HG03045 (cell line): ENCODE measurements around the gene UBE2E1.

Experiments used
- ATAC-seq: cut with Tn5 transposase; IDR thresholded peaks from one replicate; pipeline ENCODE4 v1.9.1; 2021; ENCODE audit warnings: mild to moderate bottlenecking, moderate library complexity; ENCODE audit not compliant: unreplicated experiment

Gene UBE2E1

GRCh38 chr3:23805633-23806533 lies at the start of gene UBE2E1:
Gene UBE2E1 (plus strand): TSS chr3:23805955. CDS start chr3:23807270, 1,315 bp downstream.
- ATAC-seq = peak; percentile 68

GRCh38 chr3:23756206-23756840 lies 49.4 kb upstream of the UBE2E1 start:
- ATAC-seq = no peak

- no peak for ATAC-seq
Observed at GRCh38 chr3:23758253-23758838, 47.4 kb upstream of the UBE2E1 start.

- no peak for ATAC-seq
Observed at GRCh38 chr3:23760325-23760724, 45.4 kb upstream of the UBE2E1 start.

GRCh38 chr3:23760871-23761373 lies 44.8 kb upstream of the UBE2E1 start:
- peak; percentile 55 for ATAC-seq

GRCh38 chr3:23761440-23761896 lies 44.3 kb upstream of the UBE2E1 start:
- ATAC-seq = peak; percentile 37

GRCh38 chr3:23762214-23762613 lies 43.5 kb upstream of the UBE2E1 start:
- ATAC-seq = peak; percentile 84

- no peak for ATAC-seq
Observed at GRCh38 chr3:23762759-23763477, 42.8 kb upstream of the UBE2E1 start.

GRCh38 chr3:23764407-23764806 lies 41.3 kb upstream of the UBE2E1 start:
- no peak for ATAC-seq

GRCh38 chr3:23767546-23767945 lies 38.2 kb upstream of the UBE2E1 start:
- ATAC-seq = no peak

GRCh38 chr3:23775254-23775909 lies 30.4 kb upstream of the UBE2E1 start:
- ATAC-seq = no peak

GRCh38 chr3:23776352-23776891 lies 29.3 kb upstream of the UBE2E1 start:
- ATAC-seq = no peak

GRCh38 chr3:23778446-23778845 lies 27.3 kb upstream of the UBE2E1 start:
- ATAC-seq = no peak

GRCh38 chr3:23779841-23780240 lies 25.9 kb upstream of the UBE2E1 start:
- no peak for ATAC-seq

- ATAC-seq = no peak
Observed at GRCh38 chr3:23781051-23781450, 24.7 kb upstream of the UBE2E1 start.

GRCh38 chr3:23781871-23782270 lies 23.9 kb upstream of the UBE2E1 start:
- ATAC-seq = no peak

GRCh38 chr3:23785097-23785645 lies 20.6 kb upstream of the UBE2E1 start:
- ATAC-seq = no peak

- no peak for ATAC-seq
Observed at GRCh38 chr3:23785882-23786281, 19.9 kb upstream of the UBE2E1 start.

GRCh38 chr3:23791678-23792077 lies 14.1 kb upstream of the UBE2E1 start:
- no peak for ATAC-seq
